Loucy (cell line): Measurements from ENCODE around the gene IFITM1.

Experiments
- CTCF ChIP-seq: fragments of 200-600 bp; sonication (generic); conservative IDR thresholded peaks from 2 replicates; pipeline ENCODE4 v1.5.1; 2014; ENCODE audit warnings: mild to moderate bottlenecking, antibody characterized with exemption, low read length
- EZH2phosphoT487 ChIP-seq: fragments of 200-600 bp; IDR thresholded peaks from 2 replicates; pipeline ENCODE4 v1.6.1; 2018; ENCODE audit warnings: antibody characterized with exemption, mild to moderate bottlenecking, moderate library complexity, borderline replicate concordance

DNA sequence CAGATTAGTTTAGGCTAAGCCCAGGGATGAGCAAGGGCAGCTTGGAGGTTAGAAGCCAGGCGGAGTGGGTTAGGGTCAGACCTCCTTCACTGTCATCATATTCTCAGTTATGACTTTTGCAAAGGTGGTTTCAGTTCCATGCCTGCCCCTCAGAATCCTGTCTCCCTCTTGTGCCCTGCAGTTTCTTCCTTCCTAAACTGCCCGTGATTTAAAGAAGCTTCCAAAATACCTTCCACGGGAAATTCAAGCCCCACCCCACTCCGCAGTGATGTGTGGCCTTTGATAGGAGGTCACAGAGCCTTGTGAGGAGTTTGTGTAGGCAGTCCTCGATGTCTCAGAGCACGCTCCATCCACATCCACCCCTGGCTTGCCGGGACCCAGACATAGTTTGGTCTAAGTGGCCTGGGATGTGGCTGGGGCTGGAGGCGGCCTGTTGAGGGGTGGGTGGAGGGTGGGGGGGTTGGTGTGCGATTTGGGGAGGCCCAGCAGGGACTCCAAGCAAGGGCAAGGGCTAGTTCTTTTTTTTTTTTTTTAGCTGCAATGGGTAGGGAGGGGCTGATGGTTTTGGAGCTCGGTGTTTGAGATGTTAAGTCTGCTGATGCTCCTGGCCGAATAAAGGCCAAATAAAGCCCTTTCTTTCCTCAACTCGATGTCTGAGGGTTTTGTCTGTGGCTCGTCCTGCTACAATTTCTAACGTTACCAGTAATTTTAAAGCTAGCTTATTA is 1.6 kb upstream of the IFITM1 start:
- no peak for TF ChIP-seq CTCF
- TF ChIP-seq EZH2phosphoT487 = no peak
